Neural progenitor cell (in vitro differentiated cells): Measurements from ENCODE around the gene ICAM3.

Experiments used
- EZH2 ChIP-seq: fragments of 200-600 bp; sonication (generic); IDR thresholded peaks from 2 replicates; pipeline ENCODE4 v1.6.1; 2017; ENCODE audit warnings: antibody characterized with exemption, mild to moderate bottlenecking, moderate library complexity
- TF ChIP-seq, protein P1 (sequence below): fragments of 200-600 bp; sonication (generic); IDR thresholded peaks from 2 replicates; pipeline ENCODE4 v1.5.1; 2017; ENCODE audit warnings: antibody characterized with exemption, mild to moderate bottlenecking

- TF ChIP-seq, protein P1, sequence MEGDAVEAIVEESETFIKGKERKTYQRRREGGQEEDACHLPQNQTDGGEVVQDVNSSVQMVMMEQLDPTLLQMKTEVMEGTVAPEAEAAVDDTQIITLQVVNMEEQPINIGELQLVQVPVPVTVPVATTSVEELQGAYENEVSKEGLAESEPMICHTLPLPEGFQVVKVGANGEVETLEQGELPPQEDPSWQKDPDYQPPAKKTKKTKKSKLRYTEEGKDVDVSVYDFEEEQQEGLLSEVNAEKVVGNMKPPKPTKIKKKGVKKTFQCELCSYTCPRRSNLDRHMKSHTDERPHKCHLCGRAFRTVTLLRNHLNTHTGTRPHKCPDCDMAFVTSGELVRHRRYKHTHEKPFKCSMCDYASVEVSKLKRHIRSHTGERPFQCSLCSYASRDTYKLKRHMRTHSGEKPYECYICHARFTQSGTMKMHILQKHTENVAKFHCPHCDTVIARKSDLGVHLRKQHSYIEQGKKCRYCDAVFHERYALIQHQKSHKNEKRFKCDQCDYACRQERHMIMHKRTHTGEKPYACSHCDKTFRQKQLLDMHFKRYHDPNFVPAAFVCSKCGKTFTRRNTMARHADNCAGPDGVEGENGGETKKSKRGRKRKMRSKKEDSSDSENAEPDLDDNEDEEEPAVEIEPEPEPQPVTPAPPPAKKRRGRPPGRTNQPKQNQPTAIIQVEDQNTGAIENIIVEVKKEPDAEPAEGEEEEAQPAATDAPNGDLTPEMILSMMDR, result no peak
- TF ChIP-seq EZH2, result no peak
These were observed 41.1 kb upstream of the ICAM3 start, which contains the start of gene TYK2 for GRCh38 chr19:10380313-10381102.
